ENCODE data around the gene BIRC5.

The BIRC5 gene

GRCh38 chr17:78186692-78187595, 27.1 kb upstream of the BIRC5 start, which contains the start of the genes AFMID and TK1:
Gene AFMID (plus strand): TSS chr17:78187362. CDS start chr17:78187371, 9 bp downstream.
Gene TK1 (minus strand): TSS chr17:78187052. CDS start chr17:78186994, 58 bp downstream.
- Histone ChIP-seq H3K36me3 (replicated peaks) (peaks cover 4% of the 10 kb centered on the region), H3K4me3 (ENCODE audit: low read depth, low read length) (peak within 1 kb of the TSS; percentile 77), H3K27ac (peak within 1 kb of the TSS; percentile 32), H3K27me3 (replicated peaks) (no peaks in the 10 kb centered on the region)
- in situ Hi-C loops (cut with HindIII; ENCODE audit: low pct_ligation_motif_present, low sequenced_read_pairs) = no loop called here
- TF ChIP-seq, protein P1, sequence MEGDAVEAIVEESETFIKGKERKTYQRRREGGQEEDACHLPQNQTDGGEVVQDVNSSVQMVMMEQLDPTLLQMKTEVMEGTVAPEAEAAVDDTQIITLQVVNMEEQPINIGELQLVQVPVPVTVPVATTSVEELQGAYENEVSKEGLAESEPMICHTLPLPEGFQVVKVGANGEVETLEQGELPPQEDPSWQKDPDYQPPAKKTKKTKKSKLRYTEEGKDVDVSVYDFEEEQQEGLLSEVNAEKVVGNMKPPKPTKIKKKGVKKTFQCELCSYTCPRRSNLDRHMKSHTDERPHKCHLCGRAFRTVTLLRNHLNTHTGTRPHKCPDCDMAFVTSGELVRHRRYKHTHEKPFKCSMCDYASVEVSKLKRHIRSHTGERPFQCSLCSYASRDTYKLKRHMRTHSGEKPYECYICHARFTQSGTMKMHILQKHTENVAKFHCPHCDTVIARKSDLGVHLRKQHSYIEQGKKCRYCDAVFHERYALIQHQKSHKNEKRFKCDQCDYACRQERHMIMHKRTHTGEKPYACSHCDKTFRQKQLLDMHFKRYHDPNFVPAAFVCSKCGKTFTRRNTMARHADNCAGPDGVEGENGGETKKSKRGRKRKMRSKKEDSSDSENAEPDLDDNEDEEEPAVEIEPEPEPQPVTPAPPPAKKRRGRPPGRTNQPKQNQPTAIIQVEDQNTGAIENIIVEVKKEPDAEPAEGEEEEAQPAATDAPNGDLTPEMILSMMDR (IDR thresholded peaks at IDR 0.05; ENCODE audit: low read depth, low read length, missing control alignments) = peak; percentile 72
- peak; percentile 95 for DNase-seq

GRCh38 chr17:78196716-78197115, 17.3 kb upstream of the BIRC5 start:
- Histone ChIP-seq H3K4me3 (ENCODE audit: low read depth, low read length) (no peak overlapping the region), H3K27ac (no peak overlapping the region), H3K27me3 (replicated peaks) (no peaks in the 10 kb centered on the region), H3K36me3 (replicated peaks) (peaks cover 16% of the 10 kb centered on the region)
- no peak for DNase-seq
- in situ Hi-C loops (cut with HindIII; ENCODE audit: low pct_ligation_motif_present, low sequenced_read_pairs) = no loop called here
- TF ChIP-seq, protein P1 (IDR thresholded peaks at IDR 0.05; ENCODE audit: low read depth, low read length, missing control alignments) = no peak

GRCh38 chr17:78197147-78197832, 16.8 kb upstream of the BIRC5 start:
- H3K27ac ChIP-seq = no peak overlapping the region
- in situ Hi-C loops (cut with HindIII; ENCODE audit: low pct_ligation_motif_present, low sequenced_read_pairs) = no loop called here

GRCh38 chr17:78200451-78200850, 13.6 kb upstream of the BIRC5 start:
- no peak for DNase-seq

More at GRCh38 chr17:78197147-78197832, 16.8 kb upstream of the BIRC5 start:
- H3K36me3 ChIP-seq (replicated peaks) = peaks cover 16% of the 10 kb centered on the region
- H3K4me3 ChIP-seq (ENCODE audit: low read depth, low read length) = no peak overlapping the region
- H3K27me3 ChIP-seq (replicated peaks) = no peaks in the 10 kb centered on the region
- TF ChIP-seq, protein P1 (IDR thresholded peaks at IDR 0.05; ENCODE audit: low read depth, low read length, missing control alignments) = no peak
- no peak for DNase-seq

DNA sequence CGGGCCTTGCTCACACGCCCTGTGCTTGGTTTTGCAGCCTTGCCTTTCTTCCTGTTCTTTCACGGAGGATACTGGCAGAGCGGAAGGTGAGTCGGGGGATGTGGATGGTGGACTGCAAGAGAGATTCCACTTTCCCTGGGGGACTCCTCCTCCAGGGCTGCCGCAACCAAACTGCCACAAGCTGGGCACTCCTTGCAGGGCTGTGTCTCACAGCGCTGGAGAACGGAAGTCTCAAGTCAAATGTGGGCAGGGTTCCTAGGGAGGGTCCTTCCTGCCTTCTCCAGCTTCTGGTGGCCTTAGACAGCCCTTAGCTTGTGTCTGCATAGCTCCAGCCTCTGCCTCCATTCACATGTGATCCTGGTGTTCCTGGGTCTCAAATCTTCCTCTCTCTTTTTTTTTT, 11.4 kb upstream of the BIRC5 start:
- TF ChIP-seq, protein P1 (IDR thresholded peaks at IDR 0.05; ENCODE audit: low read depth, low read length, missing control alignments) = no peak
- no peak for DNase-seq
- no peak overlapping the region for H3K27ac ChIP-seq
- H3K36me3 ChIP-seq (replicated peaks) = peaks cover 8% of the 10 kb centered on the region
- no peaks in the 10 kb centered on the region for H3K27me3 ChIP-seq (replicated peaks)
- in situ Hi-C loops (cut with HindIII; ENCODE audit: low pct_ligation_motif_present, low sequenced_read_pairs) = no loop called here
- no peak overlapping the region for H3K4me3 ChIP-seq (ENCODE audit: low read depth, low read length)

More at GRCh38 chr17:78200451-78200850, 13.6 kb upstream of the BIRC5 start:
- Histone ChIP-seq H3K27me3 (replicated peaks) (no peaks in the 10 kb centered on the region), H3K36me3 (replicated peaks) (peaks cover 10% of the 10 kb centered on the region), H3K4me3 (ENCODE audit: low read depth, low read length) (no peak overlapping the region), H3K27ac (no peak overlapping the region)
- TF ChIP-seq, protein P1 (IDR thresholded peaks at IDR 0.05; ENCODE audit: low read depth, low read length, missing control alignments) = no peak
- in situ Hi-C loops (cut with HindIII; ENCODE audit: low pct_ligation_motif_present, low sequenced_read_pairs) = no loop called here

Data from brain microvascular endothelial cell (primary cell).